ENCODE measurements around the gene TOMM20.

The TOMM20 gene

DNA sequence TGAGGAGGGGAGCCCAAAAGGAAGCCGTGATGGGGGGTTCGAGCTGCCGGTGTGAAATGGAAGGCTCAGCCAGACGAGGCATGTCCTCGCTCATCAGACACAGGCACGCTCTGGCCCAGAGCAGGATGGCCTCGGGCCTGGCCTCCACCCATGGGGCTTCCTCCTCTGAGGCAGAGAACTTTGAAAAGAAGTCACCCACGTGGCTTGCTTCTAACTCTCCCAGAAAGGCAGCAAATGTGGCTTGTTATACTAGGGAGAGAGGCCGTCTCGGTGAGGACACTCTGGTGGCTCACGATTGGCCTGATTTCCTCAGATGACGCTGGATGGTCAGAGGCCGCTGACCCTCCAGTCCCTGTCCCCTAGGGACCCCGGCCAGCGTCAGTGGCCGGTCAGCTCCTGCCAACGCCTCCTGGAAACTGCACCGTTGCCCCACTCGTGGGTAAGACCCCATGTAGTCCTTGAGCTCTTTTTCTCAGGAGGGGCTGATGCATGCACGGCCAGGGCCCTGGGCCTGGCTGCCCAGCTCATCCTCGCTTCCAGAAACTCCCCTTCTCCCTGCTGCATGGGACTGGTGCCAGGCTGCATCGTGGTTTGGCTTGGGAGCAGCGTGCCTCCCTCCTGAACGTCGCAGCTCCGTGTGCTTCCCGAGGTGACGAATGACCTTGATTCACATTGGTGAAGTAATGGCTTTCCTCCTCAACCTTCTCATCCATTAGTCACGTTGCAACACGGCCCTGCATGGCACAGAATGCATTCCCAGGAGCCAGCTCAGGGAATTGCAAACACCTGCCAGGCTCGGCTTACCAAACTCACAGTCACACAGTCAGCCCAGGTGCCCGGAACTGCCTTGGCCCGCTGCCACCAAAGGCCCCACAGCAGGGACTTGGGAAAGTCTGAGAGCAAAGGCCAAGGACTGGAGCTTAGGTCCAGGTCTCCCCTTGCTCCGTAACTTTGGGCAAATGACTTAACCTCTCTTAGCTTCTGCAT lies 58.8 kb downstream of the TOMM20 start (continued):
- TF ChIP-seq, protein P1, sequence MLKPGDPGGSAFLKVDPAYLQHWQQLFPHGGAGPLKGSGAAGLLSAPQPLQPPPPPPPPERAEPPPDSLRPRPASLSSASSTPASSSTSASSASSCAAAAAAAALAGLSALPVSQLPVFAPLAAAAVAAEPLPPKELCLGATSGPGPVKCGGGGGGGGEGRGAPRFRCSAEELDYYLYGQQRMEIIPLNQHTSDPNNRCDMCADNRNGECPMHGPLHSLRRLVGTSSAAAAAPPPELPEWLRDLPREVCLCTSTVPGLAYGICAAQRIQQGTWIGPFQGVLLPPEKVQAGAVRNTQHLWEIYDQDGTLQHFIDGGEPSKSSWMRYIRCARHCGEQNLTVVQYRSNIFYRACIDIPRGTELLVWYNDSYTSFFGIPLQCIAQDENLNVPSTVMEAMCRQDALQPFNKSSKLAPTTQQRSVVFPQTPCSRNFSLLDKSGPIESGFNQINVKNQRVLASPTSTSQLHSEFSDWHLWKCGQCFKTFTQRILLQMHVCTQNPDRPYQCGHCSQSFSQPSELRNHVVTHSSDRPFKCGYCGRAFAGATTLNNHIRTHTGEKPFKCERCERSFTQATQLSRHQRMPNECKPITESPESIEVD (tag by site-specific recombination; IDR thresholded peaks at IDR 0.05): no peak
- no peak for TF ChIP-seq ZNF677 (tag by site-specific recombination; IDR thresholded peaks at IDR 0.05)
- TF ChIP-seq ZNF560 (tag by site-specific recombination; IDR thresholded peaks at IDR 0.05; ENCODE audit: borderline replicate concordance): no peak
- TF ChIP-seq, protein P2, sequence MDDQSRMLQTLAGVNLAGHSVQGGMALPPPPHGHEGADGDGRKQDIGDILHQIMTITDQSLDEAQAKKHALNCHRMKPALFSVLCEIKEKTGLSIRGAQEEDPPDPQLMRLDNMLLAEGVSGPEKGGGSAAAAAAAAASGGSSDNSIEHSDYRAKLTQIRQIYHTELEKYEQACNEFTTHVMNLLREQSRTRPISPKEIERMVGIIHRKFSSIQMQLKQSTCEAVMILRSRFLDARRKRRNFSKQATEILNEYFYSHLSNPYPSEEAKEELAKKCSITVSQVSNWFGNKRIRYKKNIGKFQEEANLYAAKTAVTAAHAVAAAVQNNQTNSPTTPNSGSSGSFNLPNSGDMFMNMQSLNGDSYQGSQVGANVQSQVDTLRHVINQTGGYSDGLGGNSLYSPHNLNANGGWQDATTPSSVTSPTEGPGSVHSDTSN (CRISPR knock-in tag; IDR thresholded peaks at IDR 0.05): 0 out of 2 replicates have a peak, but pooled peaks have one; percentile 50
- TF ChIP-seq OSR2 (tag by site-specific recombination; IDR thresholded peaks at IDR 0.05): peak; percentile 19; the same call in 1 of the 2 replicates
- peak; percentile 19; the same call in 1 of the 2 replicates for TF ChIP-seq ZBTB48 (tag by site-specific recombination; IDR thresholded peaks at IDR 0.05)
- TF ChIP-seq SP7 (tag by site-specific recombination; IDR thresholded peaks at IDR 0.05): 0 out of 2 replicates have a peak, but pooled peaks have one; percentile 26
- TF ChIP-seq ZNF830 (tag by site-specific recombination; IDR thresholded peaks at IDR 0.05; ENCODE audit: low read depth): no peak
- TF ChIP-seq ZNF600 (tag by site-specific recombination; IDR thresholded peaks at IDR 0.05): peak; percentile 75
- TF ChIP-seq ZSCAN16 (tag by site-specific recombination; IDR thresholded peaks at IDR 0.05): no peak
- TF ChIP-seq ZNF214 (tag by site-specific recombination; IDR thresholded peaks at IDR 0.05; ENCODE audit: borderline replicate concordance): no peak
- TF ChIP-seq ZNF341 (tag by site-specific recombination; IDR thresholded peaks at IDR 0.05; ENCODE audit: low read depth): peak; percentile 48
- TF ChIP-seq MYNN (tag by site-specific recombination; IDR thresholded peaks at IDR 0.05; ENCODE audit: borderline replicate concordance): no peak
- TF ChIP-seq, protein P3, sequence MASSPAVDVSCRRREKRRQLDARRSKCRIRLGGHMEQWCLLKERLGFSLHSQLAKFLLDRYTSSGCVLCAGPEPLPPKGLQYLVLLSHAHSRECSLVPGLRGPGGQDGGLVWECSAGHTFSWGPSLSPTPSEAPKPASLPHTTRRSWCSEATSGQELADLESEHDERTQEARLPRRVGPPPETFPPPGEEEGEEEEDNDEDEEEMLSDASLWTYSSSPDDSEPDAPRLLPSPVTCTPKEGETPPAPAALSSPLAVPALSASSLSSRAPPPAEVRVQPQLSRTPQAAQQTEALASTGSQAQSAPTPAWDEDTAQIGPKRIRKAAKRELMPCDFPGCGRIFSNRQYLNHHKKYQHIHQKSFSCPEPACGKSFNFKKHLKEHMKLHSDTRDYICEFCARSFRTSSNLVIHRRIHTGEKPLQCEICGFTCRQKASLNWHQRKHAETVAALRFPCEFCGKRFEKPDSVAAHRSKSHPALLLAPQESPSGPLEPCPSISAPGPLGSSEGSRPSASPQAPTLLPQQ (tag by site-specific recombination; IDR thresholded peaks at IDR 0.05): peak; percentile 53; the same call in 1 of the 2 replicates
- TF ChIP-seq ZNF23 (tag by site-specific recombination; IDR thresholded peaks at IDR 0.05; ENCODE audit: borderline replicate concordance): no peak
- peak; percentile 73 for TF ChIP-seq WT1 (tag by site-specific recombination; IDR thresholded peaks at IDR 0.05)
- no peak for TF ChIP-seq EGR2 (tag by site-specific recombination; IDR thresholded peaks at IDR 0.05; ENCODE audit: low read depth)
- TF ChIP-seq ZNF174 (tag by site-specific recombination; IDR thresholded peaks at IDR 0.05): no peak
- TF ChIP-seq GLI4 (tag by site-specific recombination; IDR thresholded peaks at IDR 0.05): no peak
- TF ChIP-seq ZNF335 (tag by site-specific recombination; conservative IDR thresholded peaks at IDR 0.05): no peak

DNA sequence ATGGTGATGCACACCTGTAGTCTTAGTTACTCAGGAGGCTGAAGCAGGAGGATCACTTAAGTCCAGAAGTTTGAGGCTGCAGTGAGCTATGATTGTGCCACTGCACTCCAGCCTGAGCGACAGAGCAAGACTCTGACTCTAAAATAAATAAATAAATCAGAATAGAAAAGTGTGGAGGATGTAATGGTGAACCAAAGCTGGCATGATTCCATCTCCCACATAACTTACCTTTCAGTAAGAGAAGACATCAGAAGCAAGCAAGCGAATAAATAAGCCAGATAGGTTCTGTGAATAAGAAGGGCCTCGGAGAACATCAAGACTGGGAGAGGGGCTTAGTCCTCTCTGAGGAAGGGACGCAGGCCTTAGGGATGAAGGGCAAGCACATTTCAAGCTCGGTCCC lies 59.5 kb downstream of the TOMM20 start:
- Histone ChIP-seq H3K9me3 (ENCODE audit: control insufficient read depth, insufficient read depth, low read depth, low read length) (no peaks in the 10 kb centered on the region), H3K27ac (ENCODE audit: extremely low read depth, low read depth, low read length) (no peak overlapping the region), H3K4me3 (ENCODE audit: low read depth, low read length) (no peak overlapping the region), H3K4me1 (ENCODE audit: control insufficient read depth, insufficient read depth, low read length) (peaks cover 9% of the 10 kb centered on the region), H3K36me3 (ENCODE audit: control insufficient read depth in 2 of 2, insufficient read depth in 1 of 2, low read length in 2 of 2) (no peaks in the 10 kb centered on the region)
- POLR2A ChIA-PET: no interaction called here
- CTCF ChIA-PET: interaction anchor here (0.8 to 1.1 kb wide), 4 partner anchors 15 to 570 kb away, joined by 3 to 5 read pairs (median 4); no protein-coding TSS in a partner anchor
- no peak for TF ChIP-seq PRDM1 (tag by site-specific recombination; IDR thresholded peaks at IDR 0.05)
- TF ChIP-seq GLI2 (tag by site-specific recombination; IDR thresholded peaks at IDR 0.05; ENCODE audit: borderline replicate concordance, low read depth): no peak
- no peak for TF ChIP-seq ZNF548 (tag by site-specific recombination; IDR thresholded peaks at IDR 0.05)
- TF ChIP-seq ZNF843 (tag by site-specific recombination; IDR thresholded peaks at IDR 0.05): no peak
- TF ChIP-seq ZNF510 (tag by site-specific recombination; IDR thresholded peaks at IDR 0.05; ENCODE audit: insufficient replicate concordance): no peak
- no peak for TF ChIP-seq ZNF555 (tag by site-specific recombination; conservative IDR thresholded peaks at IDR 0.05)
- TF ChIP-seq ZIC2 (tag by site-specific recombination; IDR thresholded peaks at IDR 0.05): no peak
- TF ChIP-seq EGR2 (tag by site-specific recombination; IDR thresholded peaks at IDR 0.05; ENCODE audit: low read depth): no peak
- TF ChIP-seq GLIS2 (tag by site-specific recombination; IDR thresholded peaks at IDR 0.05): no peak
- TF ChIP-seq, protein P4, sequence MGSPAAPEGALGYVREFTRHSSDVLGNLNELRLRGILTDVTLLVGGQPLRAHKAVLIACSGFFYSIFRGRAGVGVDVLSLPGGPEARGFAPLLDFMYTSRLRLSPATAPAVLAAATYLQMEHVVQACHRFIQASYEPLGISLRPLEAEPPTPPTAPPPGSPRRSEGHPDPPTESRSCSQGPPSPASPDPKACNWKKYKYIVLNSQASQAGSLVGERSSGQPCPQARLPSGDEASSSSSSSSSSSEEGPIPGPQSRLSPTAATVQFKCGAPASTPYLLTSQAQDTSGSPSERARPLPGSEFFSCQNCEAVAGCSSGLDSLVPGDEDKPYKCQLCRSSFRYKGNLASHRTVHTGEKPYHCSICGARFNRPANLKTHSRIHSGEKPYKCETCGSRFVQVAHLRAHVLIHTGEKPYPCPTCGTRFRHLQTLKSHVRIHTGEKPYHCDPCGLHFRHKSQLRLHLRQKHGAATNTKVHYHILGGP (tag by site-specific recombination; IDR thresholded peaks at IDR 0.05): no peak
- no peak for TF ChIP-seq ZNF660 (tag by site-specific recombination; IDR thresholded peaks at IDR 0.05)
